Measurements from ENCODE around the gene XIRP1.

Gene XIRP1

GRCh38 chr3:39158148-39158715, 34.2 kb downstream of the XIRP1 start:
- FAIRE-seq = no peak

GRCh38 chr3:39157359-39157758, 35.0 kb downstream of the XIRP1 start:
- no peak for FAIRE-seq

GRCh38 chr3:39156421-39156820, 36.0 kb downstream of the XIRP1 start:
- no peak for FAIRE-seq

- FAIRE-seq = no peak
These were observed 37.9 kb downstream of the XIRP1 start for GRCh38 chr3:39154280-39155021.

- no peak for FAIRE-seq
These were observed 38.5 kb downstream of the XIRP1 start for GRCh38 chr3:39153977-39154279.

- no peak for FAIRE-seq
These were observed 41.4 kb downstream of the XIRP1 start for GRCh38 chr3:39150803-39151631.

- FAIRE-seq = no peak
These were observed 42.1 kb downstream of the XIRP1 start for GRCh38 chr3:39150148-39150802.

- FAIRE-seq = no peak
These were observed 42.8 kb downstream of the XIRP1 start for GRCh38 chr3:39149498-39150147.

- no peak for FAIRE-seq
These were observed 43.3 kb downstream of the XIRP1 start for GRCh38 chr3:39149059-39149455.

GRCh38 chr3:39148435-39149058, 43.8 kb downstream of the XIRP1 start:
- no peak for FAIRE-seq

GRCh38 chr3:39147711-39148434, 44.5 kb downstream of the XIRP1 start:
- no peak for FAIRE-seq

- no peak for FAIRE-seq
These were observed 45.5 kb downstream of the XIRP1 start for GRCh38 chr3:39146611-39147591.

- FAIRE-seq = no peak
These were observed 46.3 kb downstream of the XIRP1 start for GRCh38 chr3:39146083-39146501.

GRCh38 chr3:39144748-39145380, 47.5 kb downstream of the XIRP1 start:
- no peak for FAIRE-seq

GRCh38 chr3:39144095-39144747, 48.2 kb downstream of the XIRP1 start:
- FAIRE-seq = no peak

GRCh38 chr3:39143051-39143885, 49.1 kb downstream of the XIRP1 start:
- no peak for FAIRE-seq

GRCh38 chr3:39142067-39142466, 50.3 kb downstream of the XIRP1 start:
- FAIRE-seq = no peak

GRCh38 chr3:39141171-39141995, 51.0 kb downstream of the XIRP1 start:
- FAIRE-seq = no peak
